ENCODE measurements around the gene CLASP2. TPM values are rescaled to one million over a fixed set of nuclear protein-coding genes. Genes with fewer than 3 reads are reported as not detected.

CLASP2 gene
- total RNA-seq, 2 donors from 2014 or later: 65.0 to 74.8 TPM

- peaks cover 37% of the 10 kb centered on the region for H3K4me1 Mint-ChIP-seq
- Histone ChIP-seq H3K36me3 (ENCODE audit: control insufficient read depth, insufficient read depth, low read length) (peaks cover 39% of the 10 kb centered on the region), H3K9me3 (ENCODE audit: control insufficient read depth, low read length) (no peaks in the 10 kb centered on the region), H3K9ac (ENCODE audit: extremely low read depth, low read length, poor library complexity, severe bottlenecking) (no peak overlapping the region), H3K4me3 (ENCODE audit: low read length) (no peak overlapping the region), H3K4me1 (ENCODE audit: control insufficient read depth, insufficient read depth, low read length) (peaks cover 24% of the 10 kb centered on the region), H3K27ac (ENCODE audit: low read depth, low read length) (no peak overlapping the region), H3K27me3 (ENCODE audit: control insufficient read depth, insufficient read depth, low read length, poor library complexity, severe bottlenecking) (no peaks in the 10 kb centered on the region)
- WGBS, 2 experiments (ENCODE audit: insufficient coverage in 1 of 2, insufficient read length in 1 of 2): 91% methylated on average over 1 of the region's 1 CpG; no CpG with 5 or more reads in 1 of the 2 experiments
- peak overlapping the region; percentile 64 for H3K27ac Mint-ChIP-seq
- no peak for DNase-seq
- peaks cover 32% of the 10 kb centered on the region for H3K36me3 Mint-ChIP-seq (ENCODE audit: low read depth)
- TF ChIP-seq, protein P1, sequence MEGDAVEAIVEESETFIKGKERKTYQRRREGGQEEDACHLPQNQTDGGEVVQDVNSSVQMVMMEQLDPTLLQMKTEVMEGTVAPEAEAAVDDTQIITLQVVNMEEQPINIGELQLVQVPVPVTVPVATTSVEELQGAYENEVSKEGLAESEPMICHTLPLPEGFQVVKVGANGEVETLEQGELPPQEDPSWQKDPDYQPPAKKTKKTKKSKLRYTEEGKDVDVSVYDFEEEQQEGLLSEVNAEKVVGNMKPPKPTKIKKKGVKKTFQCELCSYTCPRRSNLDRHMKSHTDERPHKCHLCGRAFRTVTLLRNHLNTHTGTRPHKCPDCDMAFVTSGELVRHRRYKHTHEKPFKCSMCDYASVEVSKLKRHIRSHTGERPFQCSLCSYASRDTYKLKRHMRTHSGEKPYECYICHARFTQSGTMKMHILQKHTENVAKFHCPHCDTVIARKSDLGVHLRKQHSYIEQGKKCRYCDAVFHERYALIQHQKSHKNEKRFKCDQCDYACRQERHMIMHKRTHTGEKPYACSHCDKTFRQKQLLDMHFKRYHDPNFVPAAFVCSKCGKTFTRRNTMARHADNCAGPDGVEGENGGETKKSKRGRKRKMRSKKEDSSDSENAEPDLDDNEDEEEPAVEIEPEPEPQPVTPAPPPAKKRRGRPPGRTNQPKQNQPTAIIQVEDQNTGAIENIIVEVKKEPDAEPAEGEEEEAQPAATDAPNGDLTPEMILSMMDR (conservative IDR thresholded peaks at IDR 0.05): no peak
- H3K27me3 Mint-ChIP-seq (ENCODE audit: insufficient read depth): no peaks in the 10 kb centered on the region
- no peak overlapping the region for H3K4me3 Mint-ChIP-seq
- H3K9me3 Mint-ChIP-seq: no peaks in the 10 kb centered on the region
Measured at GRCh38 chr3:33579178-33579510, 138.9 kb downstream of the CLASP2 start.

DNA sequence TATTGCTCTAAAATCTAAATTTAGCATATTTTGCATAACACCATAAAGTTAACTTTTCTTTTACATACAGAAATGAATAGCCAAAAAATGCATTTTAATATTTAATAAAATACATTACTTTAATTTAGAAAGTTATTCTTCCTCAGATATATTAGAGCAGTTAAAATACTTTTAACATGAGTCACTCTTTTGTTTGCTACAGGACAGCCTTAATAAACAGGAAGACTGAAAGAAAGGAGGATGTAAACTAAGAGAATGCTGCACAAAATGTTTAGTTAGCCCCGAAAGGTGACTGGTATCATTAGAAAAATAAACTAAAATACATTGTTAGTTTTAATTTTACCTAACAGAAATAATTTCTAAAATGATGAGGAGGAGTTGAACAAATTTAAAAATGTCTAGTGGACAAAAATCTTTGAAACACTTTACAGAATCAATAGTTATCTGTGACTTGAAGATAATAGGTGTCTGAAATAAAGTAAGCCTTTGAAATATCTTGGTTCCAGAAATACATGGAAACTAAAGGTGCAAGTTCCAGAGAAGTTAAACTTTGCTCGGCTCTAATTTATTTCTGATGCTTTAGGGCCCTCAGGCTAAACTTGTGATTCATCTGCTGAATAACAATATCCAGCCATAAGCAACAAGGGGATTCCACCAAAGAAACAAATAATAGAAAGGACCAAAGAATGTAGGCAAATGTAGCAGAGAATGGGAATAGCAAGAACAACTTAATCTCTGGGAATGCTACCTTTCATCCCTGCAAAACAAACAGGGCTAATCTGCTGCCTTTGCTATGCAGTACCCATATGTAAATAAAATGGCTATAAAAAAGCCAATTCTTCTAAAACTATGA, 139.5 kb downstream of the CLASP2 start:
- Histone ChIP-seq H3K27ac (ENCODE audit: low read depth, low read length) (no peak overlapping the region), H3K27me3 (ENCODE audit: control insufficient read depth, insufficient read depth, low read length, poor library complexity, severe bottlenecking) (no peaks in the 10 kb centered on the region), H3K9me3 (ENCODE audit: control insufficient read depth, low read length) (no peaks in the 10 kb centered on the region), H3K4me1 (ENCODE audit: control insufficient read depth, insufficient read depth, low read length) (peaks cover 24% of the 10 kb centered on the region), H3K4me3 (ENCODE audit: low read length) (peak overlapping the region; percentile 27), H3K36me3 (ENCODE audit: control insufficient read depth, insufficient read depth, low read length) (peaks cover 36% of the 10 kb centered on the region), H3K9ac (ENCODE audit: extremely low read depth, low read length, poor library complexity, severe bottlenecking) (no peak overlapping the region)
- Mint-ChIP-seq H3K9me3 (no peaks in the 10 kb centered on the region), H3K27ac (peak overlapping the region; percentile 71), H3K4me3 (peak overlapping the region; percentile 28), H3K27me3 (ENCODE audit: insufficient read depth) (no peaks in the 10 kb centered on the region), H3K36me3 (ENCODE audit: low read depth) (peaks cover 30% of the 10 kb centered on the region), H3K4me1 (peaks cover 37% of the 10 kb centered on the region)
- TF ChIP-seq, protein P1 (conservative IDR thresholded peaks at IDR 0.05): no peak
- 73% methylated on average over 2 of the region's 2 CpGs; no CpG with 5 or more reads in 1 of the 2 experiments for WGBS, 2 experiments (ENCODE audit: insufficient coverage in 1 of 2, insufficient read length in 1 of 2)
- DNase-seq: no peak

GRCh38 chr3:33577588-33577987, 140.5 kb downstream of the CLASP2 start:
- H3K4me1 ChIP-seq (ENCODE audit: control insufficient read depth, insufficient read depth, low read length): peaks cover 24% of the 10 kb centered on the region
- Mint-ChIP-seq H3K27me3 (ENCODE audit: insufficient read depth) (no peaks in the 10 kb centered on the region), H3K36me3 (ENCODE audit: low read depth) (peaks cover 34% of the 10 kb centered on the region), H3K4me1 (peaks cover 34% of the 10 kb centered on the region), H3K9me3 (no peaks in the 10 kb centered on the region), H3K4me3 (no peak overlapping the region), H3K27ac (peak overlapping the region; percentile 84)
- DNase-seq: no peak
- H3K27ac ChIP-seq (ENCODE audit: low read depth, low read length): no peak overlapping the region
- H3K27me3 ChIP-seq (ENCODE audit: control insufficient read depth, insufficient read depth, low read length, poor library complexity, severe bottlenecking): no peaks in the 10 kb centered on the region
- no peaks in the 10 kb centered on the region for H3K9me3 ChIP-seq (ENCODE audit: control insufficient read depth, low read length)
- no peak overlapping the region for H3K9ac ChIP-seq (ENCODE audit: extremely low read depth, low read length, poor library complexity, severe bottlenecking)
- WGBS, 2 experiments (ENCODE audit: insufficient coverage in 1 of 2, insufficient read length in 1 of 2): no CpG with 5 or more reads among the region's 1 CpG
- peaks cover 36% of the 10 kb centered on the region for H3K36me3 ChIP-seq (ENCODE audit: control insufficient read depth, insufficient read depth, low read length)
- TF ChIP-seq, protein P1 (conservative IDR thresholded peaks at IDR 0.05): no peak
- peak overlapping the region; percentile 4 for H3K4me3 ChIP-seq (ENCODE audit: low read length)

Measured in endodermal cell (in vitro differentiated cells).